Measurements from ENCODE around the gene USP6NL.

DNA sequence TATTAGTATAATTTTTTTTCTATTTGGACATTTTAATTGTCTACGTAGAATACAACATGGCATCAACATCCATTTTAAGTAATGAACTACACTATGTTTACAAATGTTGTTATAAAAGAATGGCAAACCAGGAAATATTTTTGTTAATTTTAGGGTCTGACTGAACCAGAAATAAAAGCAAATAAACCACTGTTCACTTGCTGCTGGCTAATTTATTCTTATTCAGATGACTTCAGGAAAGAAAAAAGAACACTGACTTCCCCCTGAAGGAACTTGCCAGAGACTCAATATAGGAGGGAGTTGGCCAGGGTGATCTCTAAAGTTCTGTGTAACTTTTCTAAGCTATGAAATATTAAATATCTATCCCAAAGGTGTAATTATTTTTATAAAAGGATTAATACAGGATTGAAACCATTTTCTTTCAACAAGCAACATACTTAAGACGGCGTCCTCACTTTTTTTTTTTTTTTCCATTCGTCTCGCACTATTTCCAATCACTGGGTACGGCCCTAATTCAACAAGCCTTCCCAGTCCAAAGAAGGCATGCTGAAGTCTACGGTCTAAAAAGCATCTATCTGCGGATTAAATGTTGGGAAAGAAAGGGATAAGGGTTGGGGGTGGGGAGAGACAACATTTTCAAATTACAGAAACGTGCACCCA lies 1.2 kb downstream of the USP6NL start:
- TF ChIP-seq, protein P1, sequence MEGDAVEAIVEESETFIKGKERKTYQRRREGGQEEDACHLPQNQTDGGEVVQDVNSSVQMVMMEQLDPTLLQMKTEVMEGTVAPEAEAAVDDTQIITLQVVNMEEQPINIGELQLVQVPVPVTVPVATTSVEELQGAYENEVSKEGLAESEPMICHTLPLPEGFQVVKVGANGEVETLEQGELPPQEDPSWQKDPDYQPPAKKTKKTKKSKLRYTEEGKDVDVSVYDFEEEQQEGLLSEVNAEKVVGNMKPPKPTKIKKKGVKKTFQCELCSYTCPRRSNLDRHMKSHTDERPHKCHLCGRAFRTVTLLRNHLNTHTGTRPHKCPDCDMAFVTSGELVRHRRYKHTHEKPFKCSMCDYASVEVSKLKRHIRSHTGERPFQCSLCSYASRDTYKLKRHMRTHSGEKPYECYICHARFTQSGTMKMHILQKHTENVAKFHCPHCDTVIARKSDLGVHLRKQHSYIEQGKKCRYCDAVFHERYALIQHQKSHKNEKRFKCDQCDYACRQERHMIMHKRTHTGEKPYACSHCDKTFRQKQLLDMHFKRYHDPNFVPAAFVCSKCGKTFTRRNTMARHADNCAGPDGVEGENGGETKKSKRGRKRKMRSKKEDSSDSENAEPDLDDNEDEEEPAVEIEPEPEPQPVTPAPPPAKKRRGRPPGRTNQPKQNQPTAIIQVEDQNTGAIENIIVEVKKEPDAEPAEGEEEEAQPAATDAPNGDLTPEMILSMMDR (optimal IDR thresholded peaks at IDR 0.05 in 1 of 3, IDR thresholded peaks at IDR 0.05 in 1 of 3, conservative IDR thresholded peaks at IDR 0.05 in 1 of 3; ENCODE audit: extremely low read depth in 1 of 3, insufficient read depth in 2 of 3, low read length in 3 of 3) = no peak
- TF ChIP-seq EZH2 (IDR thresholded peaks at IDR 0.05; ENCODE audit: low read length) = no peak
